GM23338 (cell line): ENCODE measurements around the gene ZCCHC10. TPM values are rescaled to one million over a fixed set of nuclear protein-coding genes. Genes with fewer than 3 reads are reported as not detected.
A peak's percentile ranks its signal among the peaks of the same experiment; 100 is the strongest.

Experiments
- ATAC-seq: fragments of 200-7000 bp; cut with Tn5 transposase; 3 replicates; pipeline ENCODE4 v1.9.1; 2020
- DNase-seq: peaks from one replicate; pipeline ENCODE4 v3.0.0-alpha.2; 2015; ENCODE audit warnings: low spot score
- H2AFZ ChIP-seq: fragments of 200-600 bp; sonication (generic); 2 replicates; pipeline ENCODE4 v1.8.0; 2016; ENCODE audit warnings: antibody characterized with exemption, mild to moderate bottlenecking, moderate library complexity
- H3F3A ChIP-seq: fragments of 200-600 bp; sonication (generic); replicated peaks from 2 replicates; pipeline ENCODE4 v1.8.0; 2017; ENCODE audit warnings: antibody characterized with exemption, mixed run types, low read depth
- H3K27ac ChIP-seq: fragments of 200-600 bp; sonication (generic); 2 replicates; pipeline ENCODE4 v1.6.1; 2016; ENCODE audit warnings: low read depth
- H3K27me3 ChIP-seq: fragments of 200-600 bp; sonication (generic); 2 replicates; pipeline ENCODE4 v1.8.0; 2016; ENCODE audit warnings: mild to moderate bottlenecking, mixed run types, moderate library complexity; ENCODE audit not compliant: insufficient read depth
- H3K36me3 ChIP-seq: fragments of 200-600 bp; sonication (generic); 2 replicates; pipeline ENCODE4 v1.8.0; 2016; ENCODE audit warnings: mild to moderate bottlenecking; ENCODE audit not compliant: insufficient read depth
- H3K4me1 ChIP-seq: fragments of 200-600 bp; sonication (generic); 2 replicates; pipeline ENCODE4 v1.8.0; 2016; ENCODE audit warnings: mild to moderate bottlenecking, moderate library complexity; ENCODE audit not compliant: insufficient read depth
- H3K4me2 ChIP-seq: fragments of 200-600 bp; sonication (generic); 2 replicates; pipeline ENCODE4 v1.7.1; 2017; ENCODE audit warnings: mixed run types
- H3K4me3 ChIP-seq: fragments of 200-600 bp; sonication (generic); 2 replicates; pipeline ENCODE4 v1.6.1; 2016; ENCODE audit warnings: mixed run types
- H3K79me2 ChIP-seq: fragments of 200-600 bp; sonication (generic); replicated peaks from 2 replicates; pipeline ENCODE4 v1.8.0; 2017; ENCODE audit warnings: mild to moderate bottlenecking; ENCODE audit not compliant: insufficient read depth
- H3K9me2 ChIP-seq: fragments of 200-600 bp; sonication (generic); 2 replicates; pipeline ENCODE4 v1.8.0; 2017; ENCODE audit not compliant: insufficient read depth
- H4K20me1 ChIP-seq: fragments of 200-600 bp; sonication (generic); replicated peaks from 2 replicates; pipeline ENCODE4 v1.8.0; 2017; ENCODE audit warnings: mild to moderate bottlenecking; ENCODE audit not compliant: insufficient read depth
- H3K27ac Mint-ChIP-seq: 2 replicates; pipeline ENCODE4 v1.8.0; 2020; ENCODE audit warnings: inconsistent platforms, mild to moderate bottlenecking, moderate library complexity, mixed read lengths
- H3K27me3 Mint-ChIP-seq: 3 replicates; pipeline ENCODE4 v1.8.0; 2022; ENCODE audit warnings: low read depth, mild to moderate bottlenecking, moderate library complexity, mixed read lengths, inconsistent platforms; ENCODE audit not compliant: insufficient read depth, poor library complexity
- H3K36me3 Mint-ChIP-seq: 3 replicates; pipeline ENCODE4 v1.8.0; 2021; ENCODE audit warnings: low read depth, mild to moderate bottlenecking, inconsistent platforms, moderate library complexity, mixed read lengths
- H3K4me1 Mint-ChIP-seq: 3 replicates; pipeline ENCODE4 v1.8.0; 2020; ENCODE audit warnings: mild to moderate bottlenecking, inconsistent platforms, mixed read lengths
- H3K4me3 Mint-ChIP-seq: 3 replicates; pipeline ENCODE4 v1.8.0; 2021; ENCODE audit warnings: moderate library complexity, mild to moderate bottlenecking, inconsistent platforms, mixed read lengths
- H3K9me3 Mint-ChIP-seq: 3 replicates; pipeline ENCODE4 v1.8.0; 2020; ENCODE audit warnings: moderate library complexity, mild to moderate bottlenecking, inconsistent platforms, mixed read lengths
- EZH2 ChIP-seq: fragments of 200-600 bp; sonication (generic); IDR thresholded peaks from one replicate; pipeline ENCODE4 v1.8.0; 2017; ENCODE audit warnings: antibody characterized with exemption, mild to moderate bottlenecking, low read depth; ENCODE audit not compliant: unreplicated experiment
- EZH2phosphoT487 ChIP-seq: fragments of 200-600 bp; sonication (generic); IDR thresholded peaks from one replicate; pipeline ENCODE4 v1.8.1; 2018; ENCODE audit warnings: antibody characterized with exemption; ENCODE audit not compliant: unreplicated experiment
- JUNB ChIP-seq: IDR thresholded peaks from one replicate; pipeline ENCODE4 v1.6.1; 2016; ENCODE audit warnings: antibody characterized with exemption; ENCODE audit not compliant: unreplicated experiment
- POLR2AphosphoS5 ChIP-seq: IDR thresholded peaks from 2 replicates; pipeline ENCODE4 v1.6.1; 2016; ENCODE audit warnings: antibody characterized with exemption, low read depth
- STAT1 ChIP-seq: IDR thresholded peaks from one replicate; pipeline ENCODE4 v1.6.1; 2016; ENCODE audit warnings: antibody characterized with exemption; ENCODE audit not compliant: unreplicated experiment
- polyA plus RNA-seq: library from polyadenylated mRNA; unstranded; fragments of >200 nt; fragmentation: Nextera tagmentation; extraction: Ambion mirVana; gene quantifications from 2 replicates; pipeline ENCODE4 v1.2.1, GENCODE V29; 2016
- total RNA-seq: library from RNA; depleted of rRNA; stranded (reverse); fragments of >200 nt; shearing (Covaris generic); gene quantifications from 2 replicates; pipeline ENCODE4 v1.2.3, GENCODE V29; 2014
- TF ChIP-seq, protein P1 (sequence below): fragments of 250-450 bp; sonication (Bioruptor Pico); IDR thresholded peaks from 2 replicates; pipeline ENCODE4 v1.5.0; 2020; ENCODE audit warnings: mild to moderate bottlenecking, moderate library complexity

Gene ZCCHC10
- total and polyA plus RNA-seq, 2 experiments from 2014 or later, result 25.3 to 90.1 TPM

- H3K9me2 ChIP-seq, result no peaks in the 10 kb centered on the region
- H3K79me2 ChIP-seq, result peaks cover 6% of the 10 kb centered on the region
- no peak overlapping the region; the same call in 1 of the 2 replicates for H2AFZ ChIP-seq
- Mint-ChIP-seq H3K27ac (no peak overlapping the region), H3K4me1 (peaks cover 14% of the 10 kb centered on the region), H3K36me3 (no peaks in the 10 kb centered on the region), H3K4me3 (no peak overlapping the region), H3K27me3 (no peaks in the 10 kb centered on the region), H3K9me3 (no peaks in the 10 kb centered on the region)
- no peak overlapping the region for H3K27ac ChIP-seq
- ATAC-seq, result no peak
- peaks cover 2% of the 10 kb centered on the region; the same call in 1 of the 2 replicates for H3K4me1 ChIP-seq
- H3K27me3 ChIP-seq, result no peaks in the 10 kb centered on the region
- no peak for DNase-seq
- no peak overlapping the region for H3K4me3 ChIP-seq
- TF ChIP-seq, protein P1, sequence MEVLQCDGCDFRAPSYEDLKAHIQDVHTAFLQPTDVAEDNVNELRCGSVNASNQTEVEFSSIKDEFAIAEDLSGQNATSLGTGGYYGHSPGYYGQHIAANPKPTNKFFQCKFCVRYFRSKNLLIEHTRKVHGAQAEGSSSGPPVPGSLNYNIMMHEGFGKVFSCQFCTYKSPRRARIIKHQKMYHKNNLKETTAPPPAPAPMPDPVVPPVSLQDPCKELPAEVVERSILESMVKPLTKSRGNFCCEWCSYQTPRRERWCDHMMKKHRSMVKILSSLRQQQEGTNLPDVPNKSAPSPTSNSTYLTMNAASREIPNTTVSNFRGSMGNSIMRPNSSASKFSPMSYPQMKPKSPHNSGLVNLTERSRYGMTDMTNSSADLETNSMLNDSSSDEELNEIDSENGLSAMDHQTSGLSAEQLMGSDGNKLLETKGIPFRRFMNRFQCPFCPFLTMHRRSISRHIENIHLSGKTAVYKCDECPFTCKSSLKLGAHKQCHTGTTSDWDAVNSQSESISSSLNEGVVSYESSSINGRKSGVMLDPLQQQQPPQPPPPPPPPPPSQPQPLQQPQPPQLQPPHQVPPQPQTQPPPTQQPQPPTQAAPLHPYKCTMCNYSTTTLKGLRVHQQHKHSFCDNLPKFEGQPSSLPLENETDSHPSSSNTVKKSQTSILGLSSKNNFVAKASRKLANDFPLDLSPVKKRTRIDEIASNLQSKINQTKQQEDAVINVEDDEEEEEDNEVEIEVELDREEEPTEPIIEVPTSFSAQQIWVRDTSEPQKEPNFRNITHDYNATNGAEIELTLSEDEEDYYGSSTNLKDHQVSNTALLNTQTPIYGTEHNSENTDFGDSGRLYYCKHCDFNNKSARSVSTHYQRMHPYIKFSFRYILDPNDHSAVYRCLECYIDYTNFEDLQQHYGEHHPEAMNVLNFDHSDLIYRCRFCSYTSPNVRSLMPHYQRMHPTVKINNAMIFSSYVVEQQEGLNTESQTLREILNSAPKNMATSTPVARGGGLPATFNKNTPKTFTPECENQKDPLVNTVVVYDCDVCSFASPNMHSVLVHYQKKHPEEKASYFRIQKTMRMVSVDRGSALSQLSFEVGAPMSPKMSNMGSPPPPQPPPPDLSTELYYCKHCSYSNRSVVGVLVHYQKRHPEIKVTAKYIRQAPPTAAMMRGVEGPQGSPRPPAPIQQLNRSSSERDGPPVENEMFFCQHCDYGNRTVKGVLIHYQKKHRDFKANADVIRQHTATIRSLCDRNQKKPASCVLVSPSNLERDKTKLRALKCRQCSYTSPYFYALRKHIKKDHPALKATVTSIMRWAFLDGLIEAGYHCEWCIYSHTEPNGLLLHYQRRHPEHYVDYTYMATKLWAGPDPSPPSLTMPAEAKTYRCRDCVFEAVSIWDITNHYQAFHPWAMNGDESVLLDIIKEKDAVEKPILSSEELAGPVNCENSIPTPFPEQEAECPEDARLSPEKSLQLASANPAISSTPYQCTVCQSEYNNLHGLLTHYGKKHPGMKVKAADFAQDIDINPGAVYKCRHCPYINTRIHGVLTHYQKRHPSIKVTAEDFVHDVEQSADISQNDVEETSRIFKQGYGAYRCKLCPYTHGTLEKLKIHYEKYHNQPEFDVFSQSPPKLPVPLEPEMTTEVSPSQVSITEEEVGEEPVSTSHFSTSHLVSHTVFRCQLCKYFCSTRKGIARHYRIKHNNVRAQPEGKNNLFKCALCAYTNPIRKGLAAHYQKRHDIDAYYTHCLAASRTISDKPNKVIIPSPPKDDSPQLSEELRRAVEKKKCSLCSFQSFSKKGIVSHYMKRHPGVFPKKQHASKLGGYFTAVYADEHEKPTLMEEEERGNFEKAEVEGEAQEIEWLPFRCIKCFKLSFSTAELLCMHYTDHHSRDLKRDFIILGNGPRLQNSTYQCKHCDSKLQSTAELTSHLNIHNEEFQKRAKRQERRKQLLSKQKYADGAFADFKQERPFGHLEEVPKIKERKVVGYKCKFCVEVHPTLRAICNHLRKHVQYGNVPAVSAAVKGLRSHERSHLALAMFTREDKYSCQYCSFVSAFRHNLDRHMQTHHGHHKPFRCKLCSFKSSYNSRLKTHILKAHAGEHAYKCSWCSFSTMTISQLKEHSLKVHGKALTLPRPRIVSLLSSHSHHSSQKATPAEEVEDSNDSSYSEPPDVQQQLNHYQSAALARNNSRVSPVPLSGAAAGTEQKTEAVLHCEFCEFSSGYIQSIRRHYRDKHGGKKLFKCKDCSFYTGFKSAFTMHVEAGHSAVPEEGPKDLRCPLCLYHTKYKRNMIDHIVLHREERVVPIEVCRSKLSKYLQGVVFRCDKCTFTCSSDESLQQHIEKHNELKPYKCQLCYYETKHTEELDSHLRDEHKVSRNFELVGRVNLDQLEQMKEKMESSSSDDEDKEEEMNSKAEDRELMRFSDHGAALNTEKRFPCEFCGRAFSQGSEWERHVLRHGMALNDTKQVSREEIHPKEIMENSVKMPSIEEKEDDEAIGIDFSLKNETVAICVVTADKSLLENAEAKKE (CRISPR knock-in tag), result no peak
- H3K36me3 ChIP-seq, result no peaks in the 10 kb centered on the region
- 0 out of 2 replicates have a peak, but pooled peaks cover 3% of the 10 kb centered on the region for H3F3A ChIP-seq
- H4K20me1 ChIP-seq, result no peaks in the 10 kb centered on the region
- H3K4me2 ChIP-seq, result no peak overlapping the region
These were observed 4.1 kb upstream of the ZCCHC10 start for GRCh38 chr5:133030343-133031005.

GRCh38 chr5:133029416-133029815, 3.1 kb upstream of the ZCCHC10 start:
- H3K9me3 Mint-ChIP-seq, result no peaks in the 10 kb centered on the region
- no peaks in the 10 kb centered on the region for H3K27me3 Mint-ChIP-seq
- Histone ChIP-seq H3K4me1 (peaks cover 4% of the 10 kb centered on the region; the same call in 1 of the 2 replicates), H3K9me2 (no peaks in the 10 kb centered on the region), H3K27ac (no peak overlapping the region), H3K36me3 (no peaks in the 10 kb centered on the region), H4K20me1 (no peaks in the 10 kb centered on the region), H3K4me2 (no peak overlapping the region), H3K4me3 (no peak overlapping the region), H3F3A (0 out of 2 replicates have a peak, but pooled peaks cover 3% of the 10 kb centered on the region), H2AFZ (peak overlapping the region; percentile 32; the same call in 1 of the 2 replicates), H3K27me3 (no peaks in the 10 kb centered on the region), H3K79me2 (peaks cover 16% of the 10 kb centered on the region)
- no peak for DNase-seq
- ATAC-seq, result no peak
- H3K27ac Mint-ChIP-seq, result no peak overlapping the region
- no peaks in the 10 kb centered on the region for H3K36me3 Mint-ChIP-seq
- no peak overlapping the region for H3K4me3 Mint-ChIP-seq
- peaks cover 15% of the 10 kb centered on the region for H3K4me1 Mint-ChIP-seq
- TF ChIP-seq EZH2phosphoT487, result no peak
- TF ChIP-seq JUNB, result no peak
- TF ChIP-seq POLR2AphosphoS5, result no peak
- TF ChIP-seq STAT1, result no peak
- TF ChIP-seq EZH2, result no peak
